Cardiac fibroblast (primary cell): Measurements from ENCODE around the gene RBM17.

Experiments
- DNase-seq, 2 donors: peaks; one replicate each; pipeline versions ENCODE4 v3.0.0 to v3.0.0-alpha.2; 2010; ENCODE audit warnings: low read depth in 2 of 2
- H3K4me3 ChIP-seq, 2 donors: replicated peaks in 1 of 2; 1 replicate in 1 of 2; 2 replicates in 1 of 2; pipeline ENCODE4 v1.5.1; 2011; ENCODE audit warnings: low read depth in 2 of 2, low read length in 2 of 2, mild to moderate bottlenecking in 2 of 2, moderate library complexity in 1 of 2
- CTCF ChIP-seq: IDR thresholded peaks from one replicate; pipeline ENCODE4 v1.5.1; 2011; ENCODE audit warnings: low read depth, mild to moderate bottlenecking, low read length, inconsistent platforms

RBM17 gene

DNA sequence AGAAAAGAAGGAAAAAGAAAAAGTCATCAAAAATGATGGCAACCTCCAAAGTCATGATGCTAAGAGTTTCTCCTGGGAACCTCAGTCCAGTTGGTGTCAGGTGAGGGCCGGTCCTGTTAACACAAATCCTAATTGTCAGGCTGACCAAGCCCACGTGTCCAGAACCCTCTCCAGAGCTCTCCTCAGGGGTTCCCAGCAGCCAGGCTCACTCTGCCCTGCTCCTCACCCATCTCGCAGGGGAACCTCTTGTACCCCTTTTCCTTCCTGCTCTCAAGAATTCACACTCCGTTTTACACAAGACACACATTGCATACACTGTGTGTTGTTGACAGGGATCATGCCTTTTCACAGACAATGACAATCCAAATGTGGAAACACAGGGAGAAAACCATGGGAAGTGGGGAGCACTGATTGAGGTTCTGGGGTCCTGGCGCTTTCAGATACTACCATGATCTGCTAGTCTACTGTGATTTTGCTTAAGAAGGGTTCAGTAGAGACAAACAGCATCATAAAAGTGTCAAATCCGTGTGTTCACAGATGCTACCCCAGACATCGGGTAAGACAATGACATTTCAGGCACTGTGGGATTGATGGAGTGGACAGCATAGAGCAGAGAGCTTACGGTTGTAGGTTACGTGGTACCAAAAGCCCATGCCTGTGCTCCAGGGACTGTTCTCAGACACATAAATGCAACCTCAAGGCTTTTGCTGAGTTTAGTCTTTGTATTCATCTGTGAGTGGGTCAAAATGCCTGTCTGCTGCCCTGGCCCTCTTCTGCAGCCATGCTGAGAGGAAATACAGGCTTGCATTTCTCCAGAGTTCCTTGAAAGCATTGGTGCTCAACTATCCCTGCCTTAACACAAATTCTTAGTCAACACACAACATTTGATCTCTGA lies 42.7 kb upstream of the RBM17 start:
- no peak overlapping the region for H3K4me3 ChIP-seq
- DNase-seq = no peak
- no peak for TF ChIP-seq CTCF

DNA sequence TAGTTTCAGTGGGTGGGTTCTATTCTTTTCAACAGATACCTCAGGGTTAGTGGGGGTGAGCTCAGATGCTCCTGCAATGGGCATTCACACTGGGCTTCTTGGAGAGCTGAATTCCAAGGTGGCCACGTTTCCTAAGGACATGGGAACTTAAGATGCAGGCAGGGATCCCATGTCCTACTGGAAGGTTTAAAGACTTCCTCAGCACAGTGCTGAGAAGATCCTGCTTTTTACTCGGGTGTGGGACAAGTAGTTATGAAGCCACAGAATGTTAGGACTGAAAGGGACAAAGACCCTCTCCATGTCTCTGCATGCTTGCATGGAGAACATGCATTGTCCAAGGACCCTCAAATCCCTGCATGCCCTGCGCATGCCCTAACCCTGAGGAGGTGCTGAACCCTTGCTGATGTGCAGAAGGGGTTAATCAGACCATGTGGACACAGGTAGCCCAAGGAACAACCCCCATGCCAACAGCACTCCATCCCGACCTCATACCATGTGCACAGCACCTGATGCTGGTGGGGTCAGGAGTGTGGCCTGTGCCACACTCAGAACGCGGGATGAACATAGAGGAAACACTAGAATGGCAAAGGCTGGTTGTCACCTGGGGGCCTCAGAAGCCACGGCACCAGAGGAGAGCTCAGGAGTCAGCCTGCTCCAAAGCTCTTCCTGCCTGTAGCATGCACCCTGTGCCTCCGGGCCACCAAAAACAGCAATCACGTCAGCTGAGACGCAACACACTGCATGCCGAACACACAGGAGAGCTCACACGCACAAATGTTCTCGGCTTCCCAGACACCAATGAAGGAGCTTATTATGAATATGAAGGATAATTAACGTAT lies 41.8 kb upstream of the RBM17 start:
- TF ChIP-seq CTCF = no peak

DNA sequence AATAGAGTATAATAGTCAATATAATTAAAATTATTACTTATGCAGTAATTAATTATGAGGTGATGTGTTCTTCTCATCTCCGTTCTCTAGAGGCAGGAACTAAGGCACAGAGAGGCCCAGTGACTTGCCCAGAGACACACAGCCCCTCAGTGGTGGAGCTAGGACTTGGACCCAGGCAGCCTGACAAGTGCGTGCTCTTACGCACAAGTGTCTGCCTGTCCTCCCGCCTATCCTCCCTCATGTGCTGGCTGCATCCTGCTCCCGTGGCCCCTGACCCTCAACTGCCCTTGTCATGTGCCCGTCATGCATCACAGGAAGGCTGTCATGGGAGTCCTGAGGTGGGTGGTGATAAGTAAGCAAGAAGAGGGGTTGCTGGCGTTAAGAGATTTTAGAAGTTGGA lies 41.0 kb upstream of the RBM17 start:
- no peak overlapping the region for H3K4me3 ChIP-seq
- TF ChIP-seq CTCF = no peak

More for the DNA sequence above, 41.8 kb upstream of the RBM17 start:
- DNase-seq = no peak
- H3K4me3 ChIP-seq = no peak overlapping the region

GRCh38 chr10:6048281-6049030 lies 40.4 kb upstream of the RBM17 start:
- no peak for TF ChIP-seq CTCF
- DNase-seq = no peak
- no peak overlapping the region for H3K4me3 ChIP-seq

More for the DNA sequence above, 41.0 kb upstream of the RBM17 start:
- no peak for DNase-seq

- no peak for DNase-seq
- H3K4me3 ChIP-seq = no peak overlapping the region
- no peak for TF ChIP-seq CTCF
Measured at GRCh38 chr10:6049031-6049400, 39.8 kb upstream of the RBM17 start.

GRCh38 chr10:6050801-6051445 lies 37.9 kb upstream of the RBM17 start:
- peak overlapping the region; percentile 19 to 42 for H3K4me3 ChIP-seq
- peak; percentile 18 for TF ChIP-seq CTCF
- DNase-seq = peak; percentile 52 to 68
